Measurements from ENCODE around the gene CAMTA2. TPM values are rescaled to one million over a fixed set of nuclear protein-coding genes. Genes with fewer than 3 reads are reported as not detected.

The CAMTA2 gene
- total and polyA plus RNA-seq, 9 of the 15 experiments (the other 6 are each of a cell fraction or from before 2014, with no cell fraction given): 0.24 to 25.1 (median 6.3) TPM

- peak; percentile 51 for TF ChIP-seq PRDM10 (IDR thresholded peaks at IDR 0.05; ENCODE audit: partially characterized antibody)
- TF ChIP-seq, protein P1, sequence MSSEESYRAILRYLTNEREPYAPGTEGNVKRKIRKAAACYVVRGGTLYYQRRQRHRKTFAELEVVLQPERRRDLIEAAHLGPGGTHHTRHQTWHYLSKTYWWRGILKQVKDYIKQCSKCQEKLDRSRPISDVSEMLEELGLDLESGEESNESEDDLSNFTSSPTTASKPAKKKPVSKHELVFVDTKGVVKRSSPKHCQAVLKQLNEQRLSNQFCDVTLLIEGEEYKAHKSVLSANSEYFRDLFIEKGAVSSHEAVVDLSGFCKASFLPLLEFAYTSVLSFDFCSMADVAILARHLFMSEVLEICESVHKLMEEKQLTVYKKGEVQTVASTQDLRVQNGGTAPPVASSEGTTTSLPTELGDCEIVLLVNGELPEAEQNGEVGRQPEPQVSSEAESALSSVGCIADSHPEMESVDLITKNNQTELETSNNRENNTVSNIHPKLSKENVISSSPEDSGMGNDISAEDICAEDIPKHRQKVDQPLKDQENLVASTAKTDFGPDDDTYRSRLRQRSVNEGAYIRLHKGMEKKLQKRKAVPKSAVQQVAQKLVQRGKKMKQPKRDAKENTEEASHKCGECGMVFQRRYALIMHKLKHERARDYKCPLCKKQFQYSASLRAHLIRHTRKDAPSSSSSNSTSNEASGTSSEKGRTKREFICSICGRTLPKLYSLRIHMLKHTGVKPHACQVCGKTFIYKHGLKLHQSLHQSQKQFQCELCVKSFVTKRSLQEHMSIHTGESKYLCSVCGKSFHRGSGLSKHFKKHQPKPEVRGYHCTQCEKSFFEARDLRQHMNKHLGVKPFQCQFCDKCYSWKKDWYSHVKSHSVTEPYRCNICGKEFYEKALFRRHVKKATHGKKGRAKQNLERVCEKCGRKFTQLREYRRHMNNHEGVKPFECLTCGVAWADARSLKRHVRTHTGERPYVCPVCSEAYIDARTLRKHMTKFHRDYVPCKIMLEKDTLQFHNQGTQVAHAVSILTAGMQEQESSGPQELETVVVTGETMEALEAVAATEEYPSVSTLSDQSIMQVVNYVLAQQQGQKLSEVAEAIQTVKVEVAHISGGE (CRISPR knock-in tag; IDR thresholded peaks at IDR 0.05): peak in 1 of 3 experiments; percentile 56; a peak in 1 of 6 replicates
- no peak for TF ChIP-seq SAFB2 (IDR thresholded peaks at IDR 0.05; ENCODE audit: borderline replicate concordance, low read depth, low read length, severe bottlenecking)
- TF ChIP-seq KHSRP (IDR thresholded peaks at IDR 0.05): no peak
- TF ChIP-seq SPI1 (IDR thresholded peaks at IDR 0.05; ENCODE audit: borderline replicate concordance, low read depth, low read length): peak; percentile 26; the same call in 1 of the 2 replicates
- TF ChIP-seq MYC (IDR thresholded peaks at IDR 0.05; ENCODE audit: low read depth, low read length): peak; percentile 44; the same call in 1 of the 2 replicates
- no peak for TF ChIP-seq MYC (CRISPR knock-in tag; IDR thresholded peaks at IDR 0.05; ENCODE audit: borderline replicate concordance, low read depth)
- peak; percentile 87 for TF ChIP-seq POLR2G (IDR thresholded peaks at IDR 0.05; ENCODE audit: low read depth, low read length)
- peak; percentile 68 for TF ChIP-seq ZBTB7A (IDR thresholded peaks at IDR 0.05; ENCODE audit: borderline replicate concordance, control insufficient read depth, low read depth, low read length)
- peak; percentile 49; the same call in 1 of the 2 replicates for TF ChIP-seq NCOA6 (IDR thresholded peaks at IDR 0.05)
- TF ChIP-seq CHD1 (IDR thresholded peaks at IDR 0.05; ENCODE audit: low read length): peak; percentile 52
- TF ChIP-seq DEAF1 (CRISPR knock-in tag; IDR thresholded peaks at IDR 0.05): no peak
- no peak for TF ChIP-seq PTBP1 (IDR thresholded peaks at IDR 0.05; ENCODE audit: low read depth, low read length)
- TF ChIP-seq TFAP4 (CRISPR knock-in tag; IDR thresholded peaks at IDR 0.05; ENCODE audit: borderline replicate concordance): peak; percentile 11; the same call in 1 of the 2 replicates
- peak; percentile 65; the same call in 1 of the 2 replicates for TF ChIP-seq KLF13 (tag; IDR thresholded peaks at IDR 0.05; ENCODE audit: borderline replicate concordance, low read depth)
- TF ChIP-seq POLR2AphosphoS2 (IDR thresholded peaks at IDR 0.05; ENCODE audit: low read length): 0 out of 2 replicates have a peak, but pooled peaks have one; percentile 8
Observed at GRCh38 chr17:4947411-4948165, 39.9 kb downstream of the CAMTA2 start (continued).
